Naive thymus-derived CD4-positive, alpha-beta T cell (primary cell): Measurements from ENCODE around the gene EGFR. TPM values are rescaled to one million over a fixed set of nuclear protein-coding genes. Genes with fewer than 3 reads are reported as not detected.

Experiments used
- ATAC-seq: fragments of 150-1000 bp; cut with Tn5 transposase; 2 replicates; pipeline ENCODE4 v1.10.0; 2021; ENCODE audit warnings: mild to moderate bottlenecking, moderate library complexity
- CTCF ChIA-PET: fragments of 350-600 bp; sonication (Branson Sonifier 250); formaldehyde crosslinking; loops from one replicate; lab custom pipeline; 2021; ENCODE audit warnings: antibody characterized with exemption; lab: Charles Lee
- POLR2A ChIA-PET: fragments of 350-600 bp; sonication (Branson Sonifier 250); formaldehyde crosslinking; loops from one replicate; lab custom pipeline; 2021; ENCODE audit warnings: antibody characterized with exemption, inconsistent platforms; lab: Charles Lee
- DNase-seq, 9 donors: peaks; one replicate each; pipeline versions ENCODE4 v3.0.0 to v3.0.0-alpha.2; 2020 to 2022; ENCODE audit warnings: mixed read lengths in 1 of 9
- H3K27ac ChIP-seq: one replicate; pipeline ENCODE4 v1.7.0; 2013; ENCODE audit warnings: mild to moderate bottlenecking, low read depth, low read length, moderate library complexity
- H3K27me3 ChIP-seq, 2 donors: one replicate each; pipeline ENCODE4 v1.7.0; 2013; ENCODE audit warnings: low read length in 2 of 2, mild to moderate bottlenecking in 2 of 2, moderate library complexity in 2 of 2; ENCODE audit not compliant: control insufficient read depth in 2 of 2, insufficient read depth in 2 of 2
- H3K36me3 ChIP-seq, 3 experiments: 1 replicate in 2 of 3; 2 replicates in 1 of 3; pipeline ENCODE4 v1.7.0; 2013; ENCODE audit warnings: low read length in 3 of 3, mild to moderate bottlenecking in 3 of 3, moderate library complexity in 1 of 3; ENCODE audit not compliant: insufficient read depth in 3 of 3, control insufficient read depth in 2 of 3
- H3K4me1 ChIP-seq, 2 donors: one replicate each; pipeline ENCODE4 v1.7.0; 2013; ENCODE audit warnings: low read length in 2 of 2, mild to moderate bottlenecking in 2 of 2, moderate library complexity in 1 of 2; ENCODE audit not compliant: control insufficient read depth in 2 of 2, insufficient read depth in 2 of 2
- H3K4me3 ChIP-seq: 2 replicates; pipeline ENCODE4 v1.7.0; 2013; ENCODE audit warnings: mild to moderate bottlenecking, low read length
- H3K9me3 ChIP-seq, 3 experiments: 1 replicate in 2 of 3; 2 replicates in 1 of 3; pipeline ENCODE4 v1.7.0; 2013; ENCODE audit warnings: low read length in 3 of 3; ENCODE audit not compliant: control insufficient read depth in 2 of 3
- H3K27ac Mint-ChIP-seq, 9 donors: one replicate each; pipeline ENCODE4 v1.8.0; 2020 to 2022; ENCODE audit warnings: mixed read lengths in 9 of 9, mild to moderate bottlenecking in 8 of 9, moderate library complexity in 5 of 9, inconsistent platforms in 2 of 9
- H3K27me3 Mint-ChIP-seq, 5 donors: one replicate each; pipeline ENCODE4 v1.8.0; 2021 to 2022; ENCODE audit warnings: mixed read lengths in 5 of 5, mild to moderate bottlenecking in 1 of 5
- H3K36me3 Mint-ChIP-seq, 5 donors: one replicate each; pipeline ENCODE4 v1.8.0; 2020 to 2022; ENCODE audit warnings: mixed read lengths in 5 of 5, mild to moderate bottlenecking in 3 of 5, inconsistent platforms in 1 of 5
- H3K4me1 Mint-ChIP-seq, 7 donors: one replicate each; pipeline ENCODE4 v1.8.0; 2020 to 2022; ENCODE audit warnings: mixed read lengths in 7 of 7, mild to moderate bottlenecking in 3 of 7, inconsistent platforms in 1 of 7
- H3K4me3 Mint-ChIP-seq, 10 donors: one replicate each; pipeline ENCODE4 v1.8.0; 2020 to 2022; ENCODE audit warnings: mild to moderate bottlenecking in 10 of 10, mixed read lengths in 10 of 10, moderate library complexity in 6 of 10, inconsistent platforms in 2 of 10
- H3K9me3 Mint-ChIP-seq, 11 donors: one replicate each; pipeline ENCODE4 v1.8.0; 2020 to 2022; ENCODE audit warnings: mixed read lengths in 11 of 11, mild to moderate bottlenecking in 4 of 11, inconsistent platforms in 1 of 11, moderate library complexity in 1 of 11
- intact Hi-C, 2 donors: fragments of 100-400 bp; cut with micrococcal nuclease; formaldehyde crosslinking; loops; one replicate each; pipeline ENCODE4 v1.15.1; 2023
- polyA plus RNA-seq, 2 donors: library from polyadenylated mRNA; unstranded; fragments of 300-500 nt; fragmentation: Illumina TruSeq; gene quantifications; one replicate each; pipeline ENCODE4 v1.2.3, GENCODE V29; 2021
- total RNA-seq, 6 experiments: library from RNA in 5 of 6; stranded (reverse) in 5 of 6; gene quantifications; 1 replicate in 5 of 6; 2 replicates in 1 of 6; pipeline ENCODE4 v1.2.3 and lab custom pipeline; 2021 to 2026

EGFR gene
- total and polyA plus RNA-seq, 7 experiments from 2014 or later, result 0.16 TPM; not detected in 6

DNA sequence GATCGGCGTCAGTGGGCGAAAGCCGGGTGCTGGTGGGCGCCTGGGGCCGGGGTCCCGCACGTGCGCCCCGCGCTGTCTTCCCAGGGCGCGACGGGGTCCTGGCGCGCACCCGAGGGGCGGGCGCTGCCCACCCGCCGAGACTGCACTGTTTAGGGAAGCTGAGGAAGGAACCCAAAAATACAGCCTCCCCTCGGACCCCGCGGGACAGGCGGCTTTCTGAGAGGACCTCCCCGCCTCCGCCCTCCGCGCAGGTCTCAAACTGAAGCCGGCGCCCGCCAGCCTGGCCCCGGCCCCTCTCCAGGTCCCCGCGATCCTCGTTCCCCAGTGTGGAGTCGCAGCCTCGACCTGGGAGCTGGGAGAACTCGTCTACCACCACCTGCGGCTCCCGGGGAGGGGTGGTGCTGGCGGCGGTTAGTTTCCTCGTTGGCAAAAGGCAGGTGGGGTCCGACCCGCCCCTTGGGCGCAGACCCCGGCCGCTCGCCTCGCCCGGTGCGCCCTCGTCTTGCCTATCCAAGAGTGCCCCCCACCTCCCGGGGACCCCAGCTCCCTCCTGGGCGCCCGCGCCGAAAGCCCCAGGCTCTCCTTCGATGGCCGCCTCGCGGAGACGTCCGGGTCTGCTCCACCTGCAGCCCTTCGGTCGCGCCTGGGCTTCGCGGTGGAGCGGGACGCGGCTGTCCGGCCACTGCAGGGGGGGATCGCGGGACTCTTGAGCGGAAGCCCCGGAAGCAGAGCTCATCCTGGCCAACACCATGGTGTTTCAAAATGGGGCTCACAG lies 1.1 kb downstream of the EGFR start:
- no peak for ATAC-seq
- Histone ChIP-seq H3K4me1 (no peaks in the 10 kb centered on the region), H3K4me3 (no peak overlapping the region), H3K27ac (no peak overlapping the region), H3K27me3 (peaks cover 0 to 7% of the 10 kb centered on the region in 2 donors), H3K9me3 (no peaks in the 10 kb centered on the region), H3K36me3 (no peaks in the 10 kb centered on the region)
- DNase-seq, result no peak
- H3K36me3 Mint-ChIP-seq, result peaks cover 0 to 14% (median 0%) of the 10 kb centered on the region in 5 donors
- ChIA-PET POLR2A (no interaction called here), CTCF (no interaction called here)
- peaks cover 54 to 66% (median 59%) of the 10 kb centered on the region in 5 donors for H3K27me3 Mint-ChIP-seq
- H3K4me1 Mint-ChIP-seq, result peaks cover 0 to 9% (median 0%) of the 10 kb centered on the region in 7 donors
- peaks cover 0 to 8% (median 1%) of the 10 kb centered on the region in 11 donors for H3K9me3 Mint-ChIP-seq
- intact Hi-C loops, result no loop called here
- H3K27ac Mint-ChIP-seq, result no peak overlapping the region
- H3K4me3 Mint-ChIP-seq, result peak overlapping the region in 2 of 10 donors; percentile 32 to 79

DNA sequence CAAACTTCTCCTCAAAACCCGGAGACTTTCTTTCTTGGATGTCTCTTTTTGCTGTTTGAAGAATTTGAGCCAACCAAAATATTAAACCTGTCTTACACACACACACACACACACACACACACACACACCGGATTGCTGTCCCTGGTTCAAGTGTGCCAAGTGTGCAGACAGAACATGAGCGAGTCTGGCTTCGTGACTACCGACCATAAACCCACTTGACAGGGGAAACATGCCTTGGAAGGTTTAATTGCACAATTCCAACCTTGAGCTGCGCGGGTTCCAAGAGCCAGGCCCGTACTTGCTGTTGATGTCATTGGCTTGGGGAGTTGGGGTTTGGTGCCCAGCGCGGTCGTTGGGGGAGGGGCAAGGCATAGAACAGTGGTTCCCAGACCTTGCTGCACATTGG lies 1.7 kb downstream of the EGFR start:
- no peak overlapping the region for H3K27ac ChIP-seq
- H3K36me3 ChIP-seq, result no peaks in the 10 kb centered on the region
- ATAC-seq (no peak), DNase-seq (no peak)
- peaks cover 0 to 9% (median 0%) of the 10 kb centered on the region in 7 donors for H3K4me1 Mint-ChIP-seq
- ChIA-PET CTCF (no interaction called here), POLR2A (no interaction called here)
- H3K4me1 ChIP-seq, result no peaks in the 10 kb centered on the region
- H3K27ac Mint-ChIP-seq, result no peak overlapping the region
- H3K9me3 Mint-ChIP-seq, result peaks cover 0 to 3% (median 0%) of the 10 kb centered on the region in 11 donors
- peak overlapping the region in 3 of 10 donors; percentile 32 to 79 (median 37) for H3K4me3 Mint-ChIP-seq
- peaks cover 0 to 7% of the 10 kb centered on the region in 2 donors for H3K27me3 ChIP-seq
- peaks cover 52 to 67% (median 60%) of the 10 kb centered on the region in 5 donors for H3K27me3 Mint-ChIP-seq
- peaks cover 0 to 14% (median 0%) of the 10 kb centered on the region in 5 donors for H3K36me3 Mint-ChIP-seq
- no peak overlapping the region for H3K4me3 ChIP-seq
- H3K9me3 ChIP-seq, result no peaks in the 10 kb centered on the region
- intact Hi-C loops, result no loop called here

DNA sequence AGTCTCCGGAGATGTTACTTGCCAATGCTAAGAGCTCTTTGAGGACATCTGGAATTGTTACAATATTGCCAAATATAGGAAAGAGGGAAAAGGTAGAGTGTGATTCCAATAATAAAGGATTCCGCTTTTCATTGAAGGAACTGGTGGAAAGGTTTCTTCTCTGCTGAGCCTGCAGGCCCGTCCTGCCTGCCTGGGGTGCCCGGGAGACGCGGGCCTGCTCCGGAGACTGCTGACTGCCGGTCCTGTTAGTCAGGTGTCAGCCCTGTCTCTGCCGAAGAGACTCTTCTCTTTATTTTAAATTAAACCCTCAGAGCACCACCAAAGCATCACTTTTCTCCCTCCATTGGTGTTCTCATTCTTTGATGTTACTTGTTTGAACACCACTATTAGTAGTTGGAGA lies 2.2 kb downstream of the EGFR start:
- Mint-ChIP-seq H3K4me1 (peaks cover 0 to 9% (median 0%) of the 10 kb centered on the region in 7 donors), H3K27me3 (peaks cover 46 to 61% (median 58%) of the 10 kb centered on the region in 5 donors), H3K4me3 (peak overlapping the region in 4 of 10 donors; percentile 7 to 79 (median 29)), H3K27ac (no peak overlapping the region), H3K36me3 (peaks cover 0 to 14% (median 0%) of the 10 kb centered on the region in 5 donors), H3K9me3 (peaks cover 0 to 3% (median 0%) of the 10 kb centered on the region in 11 donors)
- Histone ChIP-seq H3K36me3 (no peaks in the 10 kb centered on the region), H3K9me3 (no peaks in the 10 kb centered on the region), H3K27ac (no peak overlapping the region), H3K4me3 (no peak overlapping the region), H3K4me1 (no peaks in the 10 kb centered on the region), H3K27me3 (peaks cover 0 to 7% of the 10 kb centered on the region in 2 donors)
- no peak for DNase-seq
- intact Hi-C loops, result no loop called here
- CTCF ChIA-PET, result no interaction called here
- no peak for ATAC-seq
- POLR2A ChIA-PET, result no interaction called here

DNA sequence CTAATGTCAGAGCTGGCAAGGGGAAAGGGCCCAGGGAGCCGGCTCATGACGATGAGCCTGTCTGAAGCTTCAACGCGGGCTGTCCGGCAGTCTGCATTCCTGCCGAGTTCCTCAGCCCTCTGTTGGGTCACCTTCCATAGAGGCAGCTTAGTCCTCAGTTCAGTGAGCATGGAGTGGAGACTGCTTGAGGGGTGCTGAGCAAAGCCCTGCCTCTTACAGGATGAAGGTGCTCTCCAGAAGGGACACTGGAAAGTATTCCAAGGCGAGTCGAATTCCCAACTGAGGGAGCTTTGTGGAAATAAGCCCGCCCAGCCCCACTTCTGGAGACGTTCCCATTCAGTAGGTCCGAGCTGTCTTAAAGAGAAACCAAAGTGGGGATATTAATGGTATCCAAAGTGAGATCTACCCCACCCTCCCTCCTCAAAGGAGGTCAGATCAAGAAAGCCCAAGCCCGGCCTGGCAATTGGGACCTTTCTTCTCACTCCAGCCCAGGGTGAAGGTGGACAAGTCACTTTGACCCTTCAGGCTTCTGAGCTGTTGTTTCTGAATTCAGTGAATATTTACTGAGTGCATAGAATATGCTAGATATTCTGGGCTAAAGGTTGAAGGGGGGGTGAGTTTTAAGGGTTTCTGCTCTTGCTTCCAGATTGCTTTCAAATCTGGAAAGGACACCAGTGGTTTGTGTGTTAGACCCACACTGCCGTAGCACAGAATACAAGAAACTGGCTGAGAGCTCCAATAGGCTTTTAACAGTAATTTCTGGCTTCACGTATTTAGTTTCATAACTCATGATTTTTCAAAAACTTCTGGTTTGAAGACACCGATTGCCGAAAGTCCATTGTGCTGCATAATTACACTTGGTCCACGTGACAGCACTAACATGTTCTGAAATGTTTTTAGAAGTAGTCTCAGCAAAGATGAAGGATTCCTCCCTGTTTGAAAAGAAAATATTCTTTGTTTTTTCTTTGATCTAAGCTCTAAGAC lies 3.5 kb downstream of the EGFR start:
- Mint-ChIP-seq H3K27me3 (peaks cover 33 to 58% (median 52%) of the 10 kb centered on the region in 5 donors), H3K27ac (no peak overlapping the region), H3K36me3 (peaks cover 0 to 14% (median 0%) of the 10 kb centered on the region in 5 donors), H3K9me3 (peaks cover 0 to 3% (median 0%) of the 10 kb centered on the region in 11 donors), H3K4me3 (no peak overlapping the region), H3K4me1 (peaks cover 0 to 9% (median 0%) of the 10 kb centered on the region in 7 donors)
- H3K9me3 ChIP-seq, result no peaks in the 10 kb centered on the region
- H3K27ac ChIP-seq, result no peak overlapping the region
- no peak for ATAC-seq
- DNase-seq, result no peak
- H3K36me3 ChIP-seq, result no peaks in the 10 kb centered on the region
- ChIA-PET CTCF (no interaction called here), POLR2A (no interaction called here)
- H3K4me1 ChIP-seq, result no peaks in the 10 kb centered on the region
- H3K27me3 ChIP-seq, result peaks cover 0 to 4% of the 10 kb centered on the region in 2 donors
- no peak overlapping the region for H3K4me3 ChIP-seq
- intact Hi-C loops, result no loop called here

DNA sequence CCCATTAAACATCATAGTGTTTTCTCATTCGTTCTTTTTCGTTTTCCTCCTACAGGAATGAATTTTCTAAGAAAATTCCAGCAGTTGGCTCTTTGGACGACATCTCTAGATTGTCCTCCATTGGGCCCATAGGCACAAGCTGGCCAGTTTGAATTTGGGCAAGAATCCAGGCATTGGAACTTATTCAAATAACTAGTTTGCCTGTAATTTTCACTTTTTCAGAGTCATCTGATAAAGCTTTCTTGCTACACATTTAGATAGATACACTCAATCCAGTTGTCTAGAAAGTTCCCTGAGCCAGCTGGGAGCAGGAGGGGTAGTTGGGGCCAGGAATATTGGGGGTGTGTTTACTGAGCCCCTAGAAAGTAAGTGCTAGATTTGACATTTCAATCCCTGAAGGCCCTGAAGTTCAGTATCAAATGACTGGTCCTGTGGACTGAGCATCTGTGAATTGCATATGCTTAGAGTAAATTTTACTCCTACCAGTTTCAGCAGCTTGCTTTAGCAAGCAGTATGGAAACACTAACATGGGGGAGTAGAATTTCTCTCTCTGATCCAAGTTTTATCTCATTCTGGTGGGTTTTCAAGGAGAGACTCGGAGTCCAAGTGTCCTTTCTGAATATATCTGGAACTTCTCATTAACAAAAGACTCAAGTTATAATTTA lies 5.2 kb downstream of the EGFR start:
- no peak overlapping the region for H3K27ac ChIP-seq
- Mint-ChIP-seq H3K4me1 (peaks cover 0 to 4% (median 0%) of the 10 kb centered on the region in 7 donors), H3K36me3 (peaks cover 0 to 10% (median 0%) of the 10 kb centered on the region in 5 donors), H3K27ac (no peak overlapping the region), H3K4me3 (no peak overlapping the region), H3K9me3 (peaks cover 0 to 2% (median 0%) of the 10 kb centered on the region in 11 donors), H3K27me3 (peaks cover 25 to 48% (median 40%) of the 10 kb centered on the region in 5 donors)
- no peak for ATAC-seq
- no peaks in the 10 kb centered on the region for H3K9me3 ChIP-seq
- ChIA-PET CTCF (no interaction called here), POLR2A (no interaction called here)
- no peak for DNase-seq
- H3K4me1 ChIP-seq, result no peaks in the 10 kb centered on the region
- no peaks in the 10 kb centered on the region for H3K36me3 ChIP-seq
- intact Hi-C loops, result no loop called here
- no peak overlapping the region for H3K4me3 ChIP-seq
- no peaks in the 10 kb centered on the region for H3K27me3 ChIP-seq

DNA sequence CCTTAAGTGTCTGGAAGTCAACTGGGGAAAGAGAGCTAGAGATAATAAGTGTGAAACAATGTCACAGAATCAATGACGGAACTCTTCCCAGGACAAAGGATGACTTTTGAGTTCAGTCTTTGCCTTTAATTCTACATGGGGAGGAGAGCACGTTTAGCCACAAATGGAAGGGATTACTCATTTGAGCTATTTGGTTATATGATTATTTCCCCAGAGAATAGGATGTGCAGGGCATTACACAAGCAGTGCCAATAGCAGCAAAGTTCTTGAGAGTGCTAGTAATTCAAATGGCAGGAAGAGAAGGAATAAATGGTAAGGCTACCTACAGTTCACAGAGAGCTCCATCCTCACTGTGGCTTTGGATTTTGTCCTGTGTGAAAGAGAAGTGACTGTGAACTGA lies 6.0 kb downstream of the EGFR start:
- H3K9me3 Mint-ChIP-seq, result peaks cover 0 to 2% (median 0%) of the 10 kb centered on the region in 11 donors
- no peak overlapping the region for H3K4me3 Mint-ChIP-seq
- peaks cover 0 to 10% (median 0%) of the 10 kb centered on the region in 5 donors for H3K36me3 Mint-ChIP-seq
- DNase-seq (no peak), ATAC-seq (no peak)
- Histone ChIP-seq H3K4me3 (no peak overlapping the region), H3K4me1 (no peaks in the 10 kb centered on the region), H3K36me3 (no peaks in the 10 kb centered on the region), H3K9me3 (no peaks in the 10 kb centered on the region), H3K27me3 (no peaks in the 10 kb centered on the region), H3K27ac (no peak overlapping the region)
- H3K4me1 Mint-ChIP-seq, result peaks cover 0 to 4% (median 0%) of the 10 kb centered on the region in 7 donors
- ChIA-PET CTCF (no interaction called here), POLR2A (no interaction called here)
- intact Hi-C loops, result no loop called here
- peaks cover 25 to 47% (median 40%) of the 10 kb centered on the region in 5 donors for H3K27me3 Mint-ChIP-seq
- no peak overlapping the region for H3K27ac Mint-ChIP-seq
